ENCODE results near the gene ZBTB7C.

ZBTB7C gene

GRCh38 chr18:47993409-47993808, 415.8 kb downstream of the ZBTB7C start:
- DNase-seq (ENCODE audit: low read depth) = no peak

GRCh38 chr18:47992976-47993375, 416.2 kb downstream of the ZBTB7C start:
- DNase-seq (ENCODE audit: low read depth) = no peak

GRCh38 chr18:47992266-47992665, 416.9 kb downstream of the ZBTB7C start:
- DNase-seq (ENCODE audit: low read depth) = no peak

DNA sequence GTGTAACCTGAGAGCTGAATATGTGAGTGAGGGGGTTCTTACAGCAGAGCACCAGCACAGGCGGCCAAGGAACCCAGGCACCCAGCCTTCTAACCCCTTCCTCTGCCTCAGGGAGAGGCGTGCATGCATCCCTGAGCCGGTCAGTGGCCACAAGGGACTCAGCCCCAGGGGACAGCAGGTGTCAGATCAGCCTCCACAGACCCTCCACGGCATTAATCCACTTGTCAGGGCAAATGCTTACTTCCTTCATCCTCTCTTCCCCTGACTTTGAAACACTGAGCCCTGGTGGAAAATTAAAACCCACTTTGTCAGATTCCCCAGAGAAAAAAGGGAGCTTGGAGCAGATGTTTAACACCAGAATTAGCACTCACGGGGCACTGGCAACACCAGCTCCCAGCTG, 418.2 kb downstream of the ZBTB7C start:
- no peak for DNase-seq (ENCODE audit: low read depth)

GRCh38 chr18:47987388-47987699, 421.8 kb downstream of the ZBTB7C start:
- peak; percentile 23 for DNase-seq (ENCODE audit: low read depth)

DNA sequence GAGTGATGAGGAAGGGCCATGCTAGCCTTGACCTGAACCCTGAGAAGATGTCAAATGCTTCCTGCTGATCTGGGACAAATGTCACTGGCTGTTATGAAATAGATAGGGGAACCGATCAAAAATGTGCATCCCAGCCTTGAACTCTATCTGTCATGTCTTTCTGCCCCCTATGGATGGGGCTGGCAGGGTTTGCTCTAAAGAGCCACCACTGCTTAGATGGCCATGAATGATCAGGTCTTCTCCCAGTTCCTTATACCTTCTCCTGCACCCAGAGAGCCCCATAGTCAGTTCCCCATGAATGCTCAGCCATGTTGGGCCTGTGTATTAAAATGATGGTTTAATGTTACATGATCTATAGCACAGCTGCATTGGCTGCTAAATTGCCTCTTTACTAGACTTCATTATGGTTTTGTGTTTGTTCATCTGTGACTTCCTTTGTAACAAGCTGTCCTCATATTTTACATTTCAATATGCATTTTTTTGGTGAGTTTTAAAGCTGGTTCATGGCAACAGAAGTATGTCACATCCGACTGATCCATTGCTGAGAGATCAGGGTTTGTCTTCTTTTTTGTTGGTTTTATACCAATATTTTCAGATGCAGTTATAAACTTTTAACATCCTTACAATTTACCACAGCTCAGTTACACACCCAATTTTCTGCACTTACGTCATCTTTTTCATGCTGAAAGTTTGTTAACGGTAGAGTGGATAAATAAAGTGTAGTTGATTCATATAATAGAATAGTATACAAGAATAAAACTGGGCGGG, 422.4 kb downstream of the ZBTB7C start:
- no peak for DNase-seq (ENCODE audit: low read depth)

DNA sequence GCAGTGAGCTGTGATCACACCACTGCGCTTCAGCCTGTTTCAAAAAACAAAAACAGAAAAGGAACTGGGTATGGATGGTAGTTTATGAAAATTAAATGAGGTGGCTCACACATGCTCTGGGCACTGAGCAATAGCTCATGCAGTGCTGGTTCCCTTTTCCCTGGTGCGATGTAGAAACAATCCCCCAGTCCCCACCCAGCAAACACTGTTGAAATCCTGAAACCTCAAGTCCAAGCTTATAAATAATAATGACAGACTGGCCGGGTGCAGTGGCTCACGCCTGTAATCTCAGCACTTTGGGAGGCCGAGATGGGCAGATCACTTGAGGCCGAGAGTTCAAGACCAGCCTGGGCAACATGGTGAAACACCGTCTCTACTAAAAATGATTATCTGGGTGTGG, 423.3 kb downstream of the ZBTB7C start:
- no peak for DNase-seq (ENCODE audit: low read depth)

GRCh38 chr18:47984991-47985390, 424.2 kb downstream of the ZBTB7C start:
- no peak for DNase-seq (ENCODE audit: low read depth)

DNA sequence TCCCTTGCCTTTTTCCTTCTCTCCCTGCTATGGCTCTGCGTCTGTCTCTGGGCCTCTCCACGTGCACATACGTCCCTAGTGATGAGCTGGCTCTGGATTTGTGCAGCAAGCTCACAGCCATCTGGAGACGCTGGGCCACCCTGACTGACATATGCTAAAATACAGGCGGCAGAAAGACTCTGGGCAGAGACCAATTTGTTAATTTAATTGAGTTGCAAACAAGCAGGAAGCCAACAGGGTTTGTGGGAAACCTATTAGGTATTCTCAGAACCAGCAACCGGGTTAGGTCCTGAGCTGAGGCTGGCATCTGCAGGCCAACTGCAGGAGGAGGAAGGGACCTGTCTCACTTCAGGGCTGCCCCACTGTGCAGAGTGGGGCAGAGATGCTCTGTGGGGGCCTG, 425.2 kb downstream of the ZBTB7C start:
- DNase-seq (ENCODE audit: low read depth) = no peak

- no peak for DNase-seq (ENCODE audit: low read depth)
Measured at GRCh38 chr18:47983055-47983454, 426.1 kb downstream of the ZBTB7C start.

DNA sequence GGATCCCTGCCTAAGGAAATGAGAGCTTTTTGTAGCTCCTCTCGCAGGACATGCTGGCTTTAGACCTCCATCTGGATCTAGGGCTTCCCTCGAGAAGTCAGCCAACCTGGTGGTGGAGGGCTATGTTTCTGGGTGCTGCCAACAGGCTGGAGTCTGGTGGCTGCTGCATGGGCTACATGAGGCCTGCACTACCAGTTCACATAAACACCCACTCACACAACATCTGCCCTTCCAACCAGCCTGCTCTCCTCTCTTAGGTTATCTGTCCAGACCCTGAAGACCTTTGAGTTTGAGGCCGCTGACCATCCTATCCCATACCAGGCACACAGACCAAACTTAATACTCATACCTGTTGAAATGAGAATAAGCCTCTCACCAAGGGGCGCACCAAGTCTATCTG, 427.4 kb downstream of the ZBTB7C start:
- no peak for DNase-seq (ENCODE audit: low read depth)

- no peak for DNase-seq (ENCODE audit: low read depth)
Measured at GRCh38 chr18:47981320-47981719, 427.9 kb downstream of the ZBTB7C start.

- DNase-seq (ENCODE audit: low read depth) = no peak
Measured at GRCh38 chr18:47979611-47980200, 429.5 kb downstream of the ZBTB7C start.

- no peak for DNase-seq (ENCODE audit: low read depth)
Measured at GRCh38 chr18:47978603-47979002, 430.6 kb downstream of the ZBTB7C start.

DNA sequence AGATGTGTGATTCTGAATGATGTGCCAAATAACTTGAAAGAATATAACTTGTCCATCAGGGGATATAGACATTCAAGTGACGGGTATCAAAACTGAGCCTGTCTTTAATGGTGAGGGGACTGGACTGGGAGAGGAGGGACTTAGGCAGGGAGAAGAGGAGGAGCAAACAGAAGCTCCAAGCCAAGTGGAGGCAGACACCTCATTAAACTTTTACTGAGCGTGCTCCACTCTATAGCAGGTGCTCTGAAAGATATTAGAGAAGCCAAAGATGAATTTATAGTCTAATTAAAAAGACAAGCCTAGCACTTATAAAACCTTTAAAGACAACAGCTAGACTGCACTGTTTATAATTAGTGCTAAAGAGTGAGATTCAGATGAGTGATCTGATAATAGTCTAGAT, 431.0 kb downstream of the ZBTB7C start:
- no peak for DNase-seq (ENCODE audit: low read depth)
